ENCODE results near the gene MTHFR. TPM values are rescaled to one million over a fixed set of nuclear protein-coding genes. Genes with fewer than 3 reads are reported as not detected.

The MTHFR gene
- total and polyA plus RNA-seq, 2 of the 8 experiments (the other 6 are each of a cell fraction or from before 2014, with no cell fraction given): 8.7 to 18.5 TPM

GRCh38 chr1:11833497-11833896 is 27.7 kb upstream of the MTHFR start:
- Histone ChIP-seq H2BK15ac (ENCODE audit: low read length) (no peak overlapping the region), H3K14ac (ENCODE audit: insufficient read length) (no peak overlapping the region), H3K23me2 (ENCODE audit: low read depth, low read length) (no peaks in the 10 kb centered on the region), H4K5ac (ENCODE audit: insufficient read length, low read depth, low read length) (no peak overlapping the region), H3K23ac (ENCODE audit: insufficient read length) (no peak overlapping the region), H3K79me2 (ENCODE audit: control insufficient read depth in 1 of 2, insufficient read depth in 2 of 2, low read length in 2 of 2) (no peaks in the 10 kb centered on the region), H3K4ac (replicated peaks; ENCODE audit: insufficient read length, low read depth, low read length) (no peak overlapping the region), H2AFZ (ENCODE audit: low read length) (no peak overlapping the region), H3K9ac (replicated peaks in 1 of 4; ENCODE audit: extremely low read depth in 1 of 4, low read depth in 3 of 4, low read length in 3 of 4) (no peak overlapping the region), H2BK12ac (ENCODE audit: low read depth, low read length) (no peak overlapping the region), H3K36me3 (ENCODE audit: control insufficient read depth in 2 of 4, insufficient read depth in 4 of 4, low read length in 3 of 4) (peaks cover 43 to 75% (median 73%) of the 10 kb centered on the region in 4 experiments), H2BK20ac (ENCODE audit: low read length) (no peak overlapping the region), H3K27me3 (replicated peaks in 1 of 4; ENCODE audit: control insufficient read depth in 3 of 4, extremely low read depth in 1 of 4, insufficient read depth in 3 of 4, low read length in 3 of 4) (no peaks in the 10 kb centered on the region), H2AK5ac (ENCODE audit: low read depth, low read length) (no peak overlapping the region), H4K8ac (ENCODE audit: extremely low read depth, insufficient read depth, low read length) (no peak overlapping the region), H3K27ac (ENCODE audit: low read depth, low read length) (no peak overlapping the region), H3K4me1 (replicated peaks in 1 of 4; ENCODE audit: control insufficient read depth in 3 of 4, insufficient read depth in 4 of 4, low read length in 3 of 4) (no peaks in the 10 kb centered on the region), H2BK5ac (ENCODE audit: low read depth, low read length) (no peak overlapping the region; the same call in 1 of the 2 replicates), H3K56ac (replicated peaks; ENCODE audit: insufficient read length, low read depth, low read length) (no peak overlapping the region), H3K4me3 (ENCODE audit: extremely low read depth in 1 of 4, insufficient read depth in 2 of 4, low read depth in 3 of 4, low read length in 4 of 4) (no peak overlapping the region), H3K18ac (ENCODE audit: extremely low read depth, low read length) (no peak overlapping the region), H3K9me3 (ENCODE audit: insufficient read depth in 2 of 2, low read depth in 1 of 2, low read length in 1 of 2) (no peaks in the 10 kb centered on the region), H4K91ac (replicated peaks; ENCODE audit: insufficient read length, low read length) (no peak overlapping the region), H2BK120ac (replicated peaks; ENCODE audit: low read depth, low read length) (no peak overlapping the region), H3K79me1 (ENCODE audit: low read depth, low read length) (no peaks in the 10 kb centered on the region), H3K4me2 (ENCODE audit: insufficient read depth in 1 of 2, low read depth in 2 of 2, low read length in 2 of 2) (no peak overlapping the region), H4K20me1 (replicated peaks in 1 of 2; ENCODE audit: control insufficient read depth in 1 of 2, insufficient read depth in 2 of 2, low read length in 2 of 2) (peaks cover 15 to 22% of the 10 kb centered on the region in 2 experiments)
- ChIA-PET CTCF (ENCODE audit: partially characterized antibody) (interaction anchor here (0.9 kb wide), 1 partner anchor 54 kb away, joined by 3 read pairs; no protein-coding TSS in a partner anchor), POLR2A (ENCODE audit: partially characterized antibody) (interaction anchor here (0.6 to 1.5 kb wide), 5 partner anchors 8 to 147 kb away, joined by 3 to 5 read pairs (median 3); partner anchors contain the start of gene MFN2)
- DNase-seq (ENCODE audit: low read depth in 1 of 2, low spot score in 2 of 2) (no peak), FAIRE-seq (no peak)
- 93% methylated on average over 8 of the region's 8 CpGs; no CpG with 5 or more reads in 1 of the 2 experiments for WGBS, 2 experiments (ENCODE audit: extremely low coverage in 1 of 2, insufficient coverage in 1 of 2, insufficient read length in 1 of 2, insufficient replicate concordance in 2 of 2, low coverage in 1 of 2, low lambda C conversion rate in 2 of 2, missing lambda C conversion rate in 1 of 2)
- TF ChIP-seq ZNF274 (IDR thresholded peaks at IDR 0.05; ENCODE audit: borderline replicate concordance, extremely low read depth, low read length) (no peak), SIRT6 (IDR thresholded peaks at IDR 0.05; ENCODE audit: low read length) (no peak), KDM5A (IDR thresholded peaks at IDR 0.05; ENCODE audit: low read length) (no peak), CREB1 (IDR thresholded peaks at IDR 0.05) (no peak), NANOG (IDR thresholded peaks at IDR 0.05; ENCODE audit: insufficient read depth, low read depth, low read length, poor library complexity, severe bottlenecking) (no peak), FOSL1 (IDR thresholded peaks at IDR 0.05; ENCODE audit: insufficient read depth, low read depth, low read length) (no peak), POLR2A (IDR thresholded peaks at IDR 0.05; ENCODE audit: control extremely low read depth in 1 of 2, low read depth in 2 of 2, low read length in 2 of 2) (no peak)

Data from H1 (cell line).